GDM1 (cell line): Measurements from ENCODE around the gene GABRG3.

ENCODE experiments used
- DNase-seq: peaks from one replicate; lab custom pipeline; 2025; lab: John Stamatoyannopoulos, UW

The GABRG3 gene

DNA sequence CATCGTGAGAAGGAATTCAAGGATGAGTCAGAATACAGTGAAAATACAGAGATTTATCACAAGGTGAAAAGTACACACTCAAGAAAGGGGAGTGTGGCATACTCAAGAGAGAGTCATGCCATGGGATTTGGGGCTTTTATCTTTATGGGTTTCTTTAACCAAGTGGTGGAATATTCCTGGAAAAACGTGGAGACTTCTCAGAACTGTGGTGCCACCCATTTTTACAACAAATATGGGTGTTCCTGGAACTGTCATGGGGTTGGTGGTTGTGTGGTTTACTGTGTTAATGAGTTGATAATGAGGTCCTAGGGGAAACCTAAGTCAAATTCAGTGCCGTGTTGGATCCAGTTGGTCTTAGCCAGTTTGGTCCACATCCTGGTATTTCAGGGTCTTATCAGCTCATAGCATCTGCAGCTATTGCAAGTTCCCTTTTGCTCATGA lies 497.2 kb downstream of the GABRG3 start:
- no peak for DNase-seq

DNA sequence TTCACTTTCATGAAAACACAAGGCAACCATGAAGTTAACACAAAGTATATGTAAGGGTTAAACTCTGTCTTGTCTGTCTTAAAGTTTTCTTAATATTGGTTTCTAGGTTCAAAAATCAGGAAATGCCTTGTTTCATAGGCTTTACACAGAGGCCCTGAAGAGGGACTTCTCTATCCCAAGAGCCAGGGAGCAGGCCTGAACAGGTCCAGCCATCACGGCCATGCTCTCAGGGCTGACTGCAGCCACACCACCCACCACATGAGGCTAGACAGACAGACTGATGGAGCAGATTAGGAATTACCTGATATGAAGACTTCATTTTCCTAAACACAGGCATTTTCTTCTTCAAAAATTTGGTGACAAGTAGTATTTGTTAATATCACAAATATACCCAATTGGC lies 502.9 kb downstream of the GABRG3 start:
- DNase-seq: no peak

DNA sequence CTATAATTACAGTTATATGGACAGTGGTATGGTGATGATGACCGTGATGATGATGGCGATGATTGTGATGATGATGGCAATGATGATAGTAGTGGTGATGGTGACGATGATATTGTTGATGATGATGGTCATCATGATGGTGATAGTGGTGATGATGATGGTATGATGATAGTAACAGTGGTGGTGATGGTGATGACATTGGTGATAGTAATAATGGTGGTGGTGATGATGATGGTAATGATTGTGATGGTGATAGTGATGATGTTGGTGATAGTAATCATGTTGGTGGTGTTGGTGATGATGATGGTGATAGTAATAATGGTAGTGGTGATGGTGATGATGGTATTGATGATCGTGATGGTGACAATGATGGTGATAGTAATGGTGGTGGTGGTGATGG lies 504.4 kb downstream of the GABRG3 start:
- DNase-seq: no peak

DNA sequence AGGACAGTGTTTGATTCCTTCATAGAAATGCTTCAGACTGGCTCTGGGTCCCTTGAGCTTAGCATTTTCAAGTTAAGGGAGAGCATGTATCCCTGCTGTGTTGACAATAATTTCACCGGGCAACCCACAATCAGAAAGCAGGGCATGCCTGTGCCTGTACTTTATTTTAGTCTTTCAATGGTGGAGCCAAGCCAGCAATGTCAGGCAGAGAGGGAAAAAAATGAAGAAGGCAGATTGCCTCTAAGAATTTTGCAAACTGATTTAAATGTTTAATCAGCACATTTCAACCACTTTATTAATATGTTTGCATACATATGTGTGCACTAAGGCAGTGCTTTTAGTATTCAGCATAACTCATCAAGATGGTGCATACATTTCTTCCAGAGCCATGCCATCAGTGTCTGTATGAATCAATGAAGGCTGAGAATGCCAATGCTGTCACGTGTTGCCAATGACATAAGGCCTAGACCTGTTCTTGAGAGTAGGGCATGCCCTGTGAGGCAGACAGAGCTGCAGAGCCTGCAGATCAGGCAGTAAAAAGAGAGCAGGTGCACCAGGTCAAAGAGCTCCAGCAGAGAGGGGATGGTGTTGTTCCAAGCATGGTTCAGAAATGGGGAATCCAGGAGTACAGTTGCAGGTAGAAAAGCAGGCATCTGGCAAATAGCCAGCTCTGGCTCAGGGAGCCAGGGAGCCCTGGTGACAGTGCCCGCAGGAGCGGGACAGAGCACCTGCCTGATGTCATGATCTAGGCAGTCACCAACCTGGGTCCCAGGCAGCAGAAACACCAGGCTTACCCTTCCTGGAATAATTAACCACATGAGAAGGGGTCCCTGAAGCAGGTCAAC lies 508.5 kb downstream of the GABRG3 start:
- no peak for DNase-seq

DNA sequence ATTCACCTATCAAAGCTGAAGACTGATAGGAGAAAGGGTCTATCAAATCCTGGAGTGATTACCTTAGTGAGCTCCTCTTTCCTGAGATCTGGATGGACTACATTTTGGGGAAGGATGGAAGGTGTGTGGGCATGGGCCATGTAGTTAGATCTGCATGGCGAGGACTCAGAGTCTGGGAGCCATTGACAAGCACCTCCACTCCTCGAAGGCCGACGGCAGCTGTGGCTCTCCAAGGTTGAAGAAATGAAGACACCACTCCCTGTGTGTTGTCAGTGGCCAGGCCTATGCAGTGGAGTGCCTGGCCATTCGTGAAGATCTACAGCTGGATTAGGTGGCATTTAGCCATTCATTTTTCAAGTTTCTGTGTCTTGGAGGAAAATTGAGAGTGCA lies 509.2 kb downstream of the GABRG3 start:
- DNase-seq: no peak

DNA sequence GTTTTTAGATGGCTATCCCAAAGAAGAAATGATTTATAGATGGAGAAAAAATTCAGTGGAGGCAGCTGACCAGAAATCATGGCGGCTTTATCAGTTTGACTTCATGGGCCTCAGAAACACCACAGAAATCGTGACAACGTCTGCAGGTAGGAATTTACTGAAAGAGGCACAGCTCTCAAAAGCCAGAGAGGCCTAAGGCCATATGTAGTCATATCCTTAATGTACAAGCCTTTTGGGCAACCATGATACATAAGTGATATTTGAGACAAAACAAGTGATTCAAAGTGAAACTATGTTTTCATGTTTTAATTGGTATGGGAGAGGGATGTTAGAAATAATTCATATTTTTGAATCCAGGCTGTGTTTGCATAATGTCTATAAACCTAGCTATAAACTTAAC lies 509.7 kb downstream of the GABRG3 start:
- DNase-seq: no peak

DNA sequence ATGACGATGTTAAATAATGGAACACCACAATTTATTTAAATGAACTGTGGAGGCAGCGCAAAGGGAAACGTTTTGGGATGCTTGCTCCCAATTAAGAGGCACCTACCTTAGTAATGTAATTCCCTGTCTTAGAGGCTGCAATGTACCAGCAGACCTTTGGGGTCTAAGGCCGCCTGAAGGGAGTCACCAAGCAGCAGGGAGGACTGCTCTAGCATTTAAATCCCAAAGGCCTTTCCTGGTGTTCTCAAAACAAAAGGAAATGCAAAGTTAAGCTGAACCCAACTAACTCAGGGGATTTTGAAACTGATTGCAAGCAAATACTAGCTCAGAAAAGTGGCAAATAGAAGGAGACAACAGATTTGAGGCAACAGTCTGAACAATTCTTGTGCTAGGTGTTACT lies 510.8 kb downstream of the GABRG3 start:
- no peak for DNase-seq

DNA sequence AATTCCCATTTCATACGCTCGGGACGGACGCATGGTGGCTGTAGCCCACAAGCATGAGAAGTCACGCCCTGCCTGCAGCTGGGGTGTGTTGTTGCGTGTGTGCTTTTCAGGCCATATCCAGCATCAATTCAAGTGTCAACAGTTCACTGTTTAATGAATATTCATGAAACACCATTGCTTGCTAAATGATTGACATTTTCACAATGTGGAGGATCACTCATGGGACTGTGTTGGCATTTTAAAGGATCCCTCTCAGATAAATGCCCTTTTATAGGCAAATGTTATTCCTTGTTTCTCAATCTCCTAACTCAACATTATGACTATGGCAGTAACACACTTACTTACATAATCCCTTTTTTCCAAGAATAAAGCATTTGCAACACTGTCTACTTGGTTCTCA lies 511.3 kb downstream of the GABRG3 start:
- no peak for DNase-seq

DNA sequence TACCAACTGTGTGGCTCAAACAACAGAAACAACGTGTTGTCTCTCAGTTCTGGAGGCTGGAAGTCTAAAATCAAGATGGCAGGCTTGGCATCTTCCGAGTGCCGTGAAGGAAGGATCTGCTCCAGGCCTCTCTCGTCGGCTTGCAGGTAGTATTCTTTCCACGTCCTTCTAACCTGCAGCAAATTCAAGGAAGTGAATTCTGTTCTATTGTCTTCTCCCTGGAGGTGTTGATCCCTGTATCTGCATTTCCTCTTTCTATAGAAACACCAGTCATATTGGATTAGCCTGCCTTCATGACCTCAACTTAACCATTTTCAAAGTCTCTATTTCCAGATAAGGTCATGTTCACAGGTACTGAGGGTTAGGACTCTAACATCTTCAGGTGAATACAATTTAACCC lies 512.1 kb downstream of the GABRG3 start:
- DNase-seq: no peak

DNA sequence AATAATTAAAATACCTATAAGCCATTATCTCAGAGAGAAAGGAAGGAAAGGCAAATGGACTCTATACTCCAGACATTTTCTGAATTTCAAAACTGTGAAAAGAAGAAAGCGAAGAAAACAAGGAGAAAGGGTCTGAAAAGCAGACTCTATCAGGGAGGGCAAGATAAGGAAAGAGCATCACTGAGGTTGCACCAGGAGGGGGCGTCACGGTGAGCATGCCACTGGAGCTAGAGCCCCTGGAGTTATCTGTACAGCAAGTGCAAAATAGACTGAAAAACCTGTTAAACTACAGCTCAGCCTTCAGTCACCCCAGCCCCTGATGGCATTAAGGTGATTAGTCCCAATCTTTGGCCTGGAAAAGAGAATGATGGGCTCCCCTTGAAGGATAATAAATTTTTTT lies 514.3 kb downstream of the GABRG3 start:
- no peak for DNase-seq

DNA sequence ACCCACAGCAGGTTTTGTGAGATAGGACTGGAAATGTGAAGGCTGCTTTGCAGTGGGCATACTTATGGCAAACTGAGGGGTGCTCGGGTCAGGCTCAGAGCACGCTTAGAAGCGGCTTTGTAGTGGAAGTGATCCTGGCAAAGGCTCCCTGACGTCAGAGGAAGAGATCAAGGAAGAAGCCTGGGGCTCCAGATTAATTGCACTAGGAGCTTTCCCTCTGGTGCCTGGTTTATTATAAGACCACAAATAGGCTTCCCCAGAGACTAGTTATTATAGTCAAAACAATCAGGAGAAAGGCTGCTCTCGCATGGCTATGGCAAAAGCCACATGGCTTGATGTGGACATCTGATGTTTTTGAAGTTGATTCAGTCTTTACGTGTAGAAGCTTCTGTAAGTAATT lies 515.1 kb downstream of the GABRG3 start:
- DNase-seq: no peak

DNA sequence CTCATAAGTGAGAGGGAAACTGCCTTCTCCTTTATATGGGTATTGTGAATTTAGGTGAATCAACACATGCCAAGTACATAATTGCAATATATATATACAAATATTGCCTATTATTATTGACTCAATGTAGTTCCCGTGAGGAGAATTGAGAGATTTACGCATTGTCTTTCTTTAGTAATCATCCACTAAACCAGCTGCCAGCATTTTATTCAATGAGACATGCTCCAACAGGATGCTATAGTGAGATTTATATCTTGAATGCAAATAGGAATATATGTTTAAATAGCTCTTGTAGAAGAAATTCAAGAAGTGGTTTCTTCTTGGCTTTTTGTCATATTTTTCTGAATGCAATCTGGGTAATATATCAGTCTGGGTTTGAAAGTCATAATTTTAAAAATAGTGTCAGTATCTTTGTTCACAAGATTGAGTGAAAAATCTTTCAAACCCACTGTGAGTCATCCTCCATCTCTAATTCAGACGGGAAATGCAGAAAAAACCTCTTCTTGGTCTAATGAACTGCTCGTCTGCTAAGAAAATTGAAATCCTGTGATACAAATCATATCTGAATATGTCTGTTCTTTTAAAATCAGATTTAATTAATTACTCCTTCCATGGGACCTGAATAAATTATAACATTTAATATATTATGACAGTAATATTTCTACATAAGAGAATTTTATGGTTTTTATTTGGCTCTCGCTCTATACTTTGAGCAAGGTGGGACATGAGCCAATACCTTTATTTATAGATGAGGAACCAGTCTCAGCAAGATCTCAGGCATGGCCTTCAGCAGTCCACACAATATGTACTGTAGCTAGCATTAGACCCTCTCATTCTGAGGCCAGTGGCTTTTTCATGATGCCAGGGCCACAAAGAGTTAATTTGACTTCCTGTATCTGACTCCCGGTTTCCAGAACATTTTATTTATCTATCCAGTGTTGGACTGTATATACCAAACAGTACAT lies 516.0 kb downstream of the GABRG3 start:
- DNase-seq: no peak

DNA sequence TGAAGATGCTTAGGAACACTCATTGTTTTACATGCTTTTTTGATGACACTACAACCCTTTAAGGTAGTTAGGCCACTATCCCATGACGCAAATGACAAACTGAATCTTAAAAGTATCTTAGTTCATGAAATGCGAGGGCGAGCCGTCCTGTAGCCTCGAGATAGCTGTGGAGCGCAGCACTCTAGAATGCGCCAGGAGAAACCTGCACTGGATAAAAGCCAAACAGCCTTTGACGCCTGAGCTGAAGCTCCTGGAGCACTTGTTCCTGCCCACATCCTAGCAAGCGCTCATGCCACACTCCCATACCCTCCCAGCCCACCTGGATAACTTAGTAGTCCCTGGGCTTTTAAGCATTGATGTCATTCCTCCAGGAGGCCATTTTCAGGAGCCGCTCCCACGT lies 516.9 kb downstream of the GABRG3 start:
- no peak for DNase-seq

DNA sequence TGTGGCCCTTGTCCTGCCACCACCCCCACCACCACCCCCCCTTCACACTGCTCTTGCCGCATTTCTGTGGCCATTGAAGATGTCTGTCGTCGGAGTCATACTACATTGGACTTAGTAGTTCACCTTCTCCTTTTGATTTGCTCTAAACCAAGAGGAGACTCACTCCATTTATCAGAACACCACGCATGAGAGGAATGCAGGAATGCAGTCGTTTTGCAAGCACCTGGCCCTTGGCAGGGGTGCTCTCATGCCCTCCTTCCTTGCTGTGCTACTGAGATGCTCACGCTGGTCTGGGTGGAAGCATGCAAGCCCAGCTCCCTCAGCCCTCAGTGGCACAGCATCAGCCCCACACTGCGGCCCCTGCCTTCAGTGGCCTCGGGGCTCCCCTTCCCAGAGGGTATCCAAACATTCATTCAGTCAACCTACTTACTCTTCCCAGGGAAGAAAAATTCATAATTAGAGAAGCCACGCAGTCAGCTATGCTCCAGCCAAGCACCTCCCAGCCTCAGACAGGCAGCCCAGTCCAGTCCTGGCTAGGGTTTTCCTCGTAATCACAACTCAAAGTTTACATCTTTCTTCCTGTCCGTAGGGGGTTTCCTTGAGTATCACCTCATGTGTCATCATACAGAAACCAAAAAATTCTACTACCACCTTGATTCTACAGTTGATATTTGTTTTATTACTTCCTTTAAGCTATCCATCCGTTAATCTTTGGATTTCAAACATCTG lies 520.0 kb downstream of the GABRG3 start:
- DNase-seq: no peak

DNA sequence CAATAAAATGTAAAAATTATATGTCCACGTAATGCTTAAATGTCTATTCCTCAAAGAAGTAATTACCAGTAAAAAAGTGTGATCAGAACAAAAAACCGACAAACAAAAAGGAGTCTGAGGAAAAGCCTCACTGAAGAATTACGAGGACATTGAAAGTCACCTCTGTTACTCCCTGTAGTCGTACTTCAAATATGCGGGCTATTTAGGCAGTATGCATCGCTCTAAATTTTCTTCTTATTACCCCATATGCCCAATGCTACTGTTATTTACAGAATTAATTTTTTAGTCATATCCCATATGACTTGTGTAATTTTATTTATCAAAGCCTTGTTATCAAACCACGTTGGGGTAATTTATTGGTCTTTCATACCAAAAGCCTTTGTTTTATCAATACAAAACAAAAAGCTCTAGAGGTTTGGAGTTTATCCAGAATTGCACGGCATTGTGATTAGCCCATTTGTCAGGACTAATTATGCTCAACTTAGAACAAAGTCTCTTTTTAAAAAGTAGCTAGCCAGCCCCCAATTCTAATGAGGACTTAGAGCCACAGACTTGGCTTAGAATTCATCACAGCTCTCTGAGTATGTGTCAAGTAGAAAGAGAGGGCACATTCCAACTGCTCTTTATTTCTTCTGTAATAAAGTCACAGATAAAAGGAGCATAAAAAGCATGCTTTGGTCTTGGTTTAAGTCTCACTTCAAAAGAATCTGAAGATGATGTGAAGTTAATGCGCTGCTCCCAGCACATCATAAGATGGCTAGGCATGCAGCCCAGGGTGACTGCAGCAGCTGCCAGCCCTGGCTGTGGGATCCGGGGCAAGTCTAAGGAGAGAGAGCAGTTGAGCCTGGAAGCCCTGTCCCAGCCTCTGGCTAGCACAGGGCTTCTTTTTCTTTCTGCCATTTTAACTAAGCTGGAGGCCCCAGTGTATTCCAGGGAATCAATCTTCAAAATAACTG lies 521.0 kb downstream of the GABRG3 start:
- no peak for DNase-seq

DNA sequence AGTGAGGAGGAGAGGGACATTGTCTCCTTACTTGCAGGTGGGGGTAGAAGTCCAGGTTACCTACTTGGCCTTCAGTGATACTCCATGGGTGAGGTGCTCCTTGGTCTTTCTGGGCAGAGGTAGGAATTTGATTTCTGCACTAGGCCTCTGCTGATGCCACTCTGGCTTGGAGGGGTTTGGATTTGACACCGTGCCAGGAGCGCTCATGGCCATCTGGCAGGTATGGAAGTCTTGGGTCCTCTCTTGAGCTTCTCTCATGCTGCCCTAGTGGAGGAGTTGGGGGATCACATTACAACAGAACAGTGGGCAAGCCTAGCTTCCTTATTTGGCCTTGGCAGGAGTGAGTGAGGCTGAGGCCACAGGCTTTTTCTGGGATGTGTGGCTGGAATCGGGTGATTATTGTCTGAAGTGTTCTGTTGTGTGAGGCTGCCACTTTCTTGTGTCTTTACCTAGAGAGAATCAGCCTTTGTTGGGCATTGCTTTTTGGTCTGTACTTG lies 525.0 kb downstream of the GABRG3 start:
- no peak for DNase-seq

DNA sequence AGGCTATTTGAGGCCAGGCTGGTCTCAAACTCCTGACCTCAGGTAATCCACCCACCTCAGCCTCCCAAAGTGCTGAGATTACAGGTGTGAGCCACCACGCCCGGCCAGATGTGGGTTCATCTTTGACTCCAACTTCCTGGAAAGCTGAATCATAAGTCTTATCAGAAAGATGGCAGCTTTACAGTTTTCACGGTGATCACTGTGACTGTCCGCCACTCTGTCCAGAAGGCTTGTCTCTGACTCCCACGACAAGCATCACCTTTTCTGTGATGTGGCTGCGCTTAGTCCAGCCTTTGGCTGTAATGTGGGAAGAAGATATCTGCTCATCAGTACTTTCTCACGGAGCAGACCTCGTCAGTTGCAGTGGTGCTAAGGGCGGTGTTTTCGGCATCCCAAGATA lies 527.7 kb downstream of the GABRG3 start:
- DNase-seq: no peak

DNA sequence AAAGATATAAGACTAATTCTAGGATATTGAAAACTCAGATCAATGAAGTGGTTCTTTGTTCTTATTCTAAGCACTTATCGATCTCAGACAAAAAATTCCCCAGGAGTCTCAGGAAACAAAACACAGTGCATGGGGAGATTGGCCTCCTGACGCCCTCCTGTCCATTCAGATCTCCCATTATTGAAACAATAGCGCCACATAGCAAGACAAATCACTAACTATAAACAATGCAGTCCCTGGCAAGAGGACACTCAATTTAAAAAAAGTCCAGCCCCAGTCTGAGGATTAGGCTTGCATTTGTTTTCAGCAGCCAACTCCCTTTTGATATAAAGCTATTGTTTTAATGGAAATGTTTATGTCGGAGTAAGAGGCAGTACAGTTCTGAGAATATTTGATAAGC lies 528.2 kb downstream of the GABRG3 start:
- no peak for DNase-seq

DNA sequence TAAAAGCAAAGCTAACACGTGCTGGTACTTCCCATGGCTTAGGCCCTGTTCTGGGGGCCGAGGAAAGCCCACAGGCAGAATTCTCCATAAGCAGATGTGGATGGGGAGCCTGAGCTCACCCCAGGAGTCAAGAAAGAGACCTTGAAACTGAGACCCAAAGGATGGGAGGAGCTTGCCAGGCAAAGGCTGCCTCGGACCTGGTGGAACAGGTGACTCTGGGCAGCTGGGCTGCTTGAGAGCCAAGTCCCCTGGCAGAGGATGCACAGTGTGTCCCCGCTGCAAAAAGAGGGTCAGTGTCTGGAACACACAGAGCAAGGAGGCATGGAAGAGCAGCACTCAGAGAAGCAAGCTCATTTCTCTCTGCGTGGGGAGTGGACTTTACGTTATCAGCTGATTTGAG lies 528.7 kb downstream of the GABRG3 start:
- DNase-seq: no peak

DNA sequence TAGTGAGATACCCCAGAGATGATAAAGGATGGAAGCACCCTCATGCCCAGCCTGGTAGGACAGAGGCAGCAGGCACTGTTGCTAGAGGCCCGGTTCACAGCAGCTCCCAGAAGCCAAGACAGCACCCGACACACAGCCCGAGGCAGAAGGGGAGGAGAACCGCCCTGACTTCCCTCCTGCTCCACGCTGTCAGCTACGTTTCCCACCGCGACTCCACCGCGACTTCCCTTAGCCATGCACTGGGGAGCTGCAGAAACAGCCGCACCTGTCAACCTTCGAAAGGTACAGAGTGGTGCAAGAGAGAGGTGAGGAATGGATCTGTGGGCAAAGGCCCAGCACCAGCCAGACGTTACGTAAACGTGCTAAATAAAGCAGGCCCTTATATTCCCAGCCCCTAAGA lies 529.2 kb downstream of the GABRG3 start:
- DNase-seq: no peak

DNA sequence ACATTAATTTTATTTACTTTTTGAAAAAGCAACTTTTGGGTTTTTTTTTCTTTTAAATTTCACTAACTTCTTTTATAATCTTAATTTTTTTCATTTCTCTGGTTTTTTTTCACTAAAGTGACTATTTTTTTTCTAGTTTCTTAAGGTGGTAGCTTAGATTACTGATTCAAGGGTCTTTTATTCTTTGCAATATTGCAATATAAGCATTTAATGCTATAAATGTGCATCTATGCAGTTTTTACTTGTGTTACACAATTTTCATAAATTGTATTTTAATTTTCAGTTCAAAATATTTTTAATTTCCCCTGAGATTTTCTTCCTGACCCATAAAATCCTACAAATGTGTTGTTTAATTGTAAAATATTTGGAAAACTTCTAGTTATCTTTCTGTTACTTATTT lies 535.8 kb downstream of the GABRG3 start:
- no peak for DNase-seq
